ENCODE data around the gene OR7C1. TPM values are rescaled to one million over a fixed set of nuclear protein-coding genes. Genes with fewer than 3 reads are reported as not detected.

Gene OR7C1
- total RNA-seq, 1 donor from 2014 or later: not detected

GRCh38 chr19:14763497-14764145, 71.4 kb downstream of the OR7C1 start:
- peaks cover 13% of the 10 kb centered on the region for H3K27me3 Mint-ChIP-seq (ENCODE audit: unreplicated experiment)

GRCh38 chr19:14762111-14762510, 72.9 kb downstream of the OR7C1 start:
- H3K27ac Mint-ChIP-seq (ENCODE audit: unreplicated experiment): no peak overlapping the region
- DNase-seq (ENCODE audit: low spot score): no peak
- H3K4me1 Mint-ChIP-seq (ENCODE audit: unreplicated experiment): peaks cover 8% of the 10 kb centered on the region
- peaks cover 4% of the 10 kb centered on the region for H3K9me3 Mint-ChIP-seq (ENCODE audit: unreplicated experiment)
- peaks cover 13% of the 10 kb centered on the region for H3K27me3 Mint-ChIP-seq (ENCODE audit: unreplicated experiment)
- TF ChIP-seq CTCF (IDR thresholded peaks at IDR 0.05; ENCODE audit: unreplicated experiment): no peak
- no peak overlapping the region for H3K4me3 Mint-ChIP-seq (ENCODE audit: unreplicated experiment)
- H3K36me3 Mint-ChIP-seq (ENCODE audit: low read depth, unreplicated experiment): peaks cover 6% of the 10 kb centered on the region

More at GRCh38 chr19:14763497-14764145, 71.4 kb downstream of the OR7C1 start:
- Mint-ChIP-seq H3K4me1 (ENCODE audit: unreplicated experiment) (peaks cover 4% of the 10 kb centered on the region), H3K36me3 (ENCODE audit: low read depth, unreplicated experiment) (peaks cover 6% of the 10 kb centered on the region), H3K9me3 (ENCODE audit: unreplicated experiment) (peaks cover 4% of the 10 kb centered on the region), H3K4me3 (ENCODE audit: unreplicated experiment) (peak overlapping the region; percentile 80), H3K27ac (ENCODE audit: unreplicated experiment) (peak overlapping the region; percentile 81)
- DNase-seq (ENCODE audit: low spot score): no peak
- no peak for TF ChIP-seq CTCF (IDR thresholded peaks at IDR 0.05; ENCODE audit: unreplicated experiment)

- Mint-ChIP-seq H3K27me3 (ENCODE audit: unreplicated experiment) (peaks cover 13% of the 10 kb centered on the region), H3K27ac (ENCODE audit: unreplicated experiment) (no peak overlapping the region), H3K4me1 (ENCODE audit: unreplicated experiment) (peaks cover 8% of the 10 kb centered on the region), H3K36me3 (ENCODE audit: low read depth, unreplicated experiment) (peaks cover 6% of the 10 kb centered on the region), H3K4me3 (ENCODE audit: unreplicated experiment) (no peak overlapping the region), H3K9me3 (ENCODE audit: unreplicated experiment) (peaks cover 4% of the 10 kb centered on the region)
- no peak for DNase-seq (ENCODE audit: low spot score)
- TF ChIP-seq CTCF (IDR thresholded peaks at IDR 0.05; ENCODE audit: unreplicated experiment): no peak
These were observed 73.4 kb downstream of the OR7C1 start for GRCh38 chr19:14761607-14762006.

GRCh38 chr19:14758816-14759215, 76.2 kb downstream of the OR7C1 start:
- Mint-ChIP-seq H3K9me3 (ENCODE audit: unreplicated experiment) (no peaks in the 10 kb centered on the region), H3K27me3 (ENCODE audit: unreplicated experiment) (peaks cover 3% of the 10 kb centered on the region), H3K36me3 (ENCODE audit: low read depth, unreplicated experiment) (peaks cover under 1% of the 10 kb centered on the region), H3K4me3 (ENCODE audit: unreplicated experiment) (peak overlapping the region; percentile 52), H3K4me1 (ENCODE audit: unreplicated experiment) (peaks cover 4% of the 10 kb centered on the region), H3K27ac (ENCODE audit: unreplicated experiment) (no peak overlapping the region)
- no peak for DNase-seq (ENCODE audit: low spot score)
- TF ChIP-seq CTCF (IDR thresholded peaks at IDR 0.05; ENCODE audit: unreplicated experiment): no peak

- Mint-ChIP-seq H3K27ac (ENCODE audit: unreplicated experiment) (no peak overlapping the region), H3K4me3 (ENCODE audit: unreplicated experiment) (no peak overlapping the region), H3K27me3 (ENCODE audit: unreplicated experiment) (no peaks in the 10 kb centered on the region), H3K9me3 (ENCODE audit: unreplicated experiment) (no peaks in the 10 kb centered on the region), H3K36me3 (ENCODE audit: low read depth, unreplicated experiment) (no peaks in the 10 kb centered on the region), H3K4me1 (ENCODE audit: unreplicated experiment) (no peaks in the 10 kb centered on the region)
- TF ChIP-seq CTCF (IDR thresholded peaks at IDR 0.05; ENCODE audit: unreplicated experiment): no peak
- DNase-seq (ENCODE audit: low spot score): no peak
These were observed 86.4 kb downstream of the OR7C1 start for GRCh38 chr19:14748601-14749000.

All from endothelial cell (in vitro differentiated cells).